Activated CD4-positive, alpha-beta T cell treated with anti-CD3 and anti-CD28 coated beads for 24 hours (primary cell): ENCODE data around the gene TUBGCP3.
"Not testable (repeated sequence)": the region's sequence is repeated elsewhere in the genome, so short reads cannot be mapped to it uniquely, and the experiment has no call there.

Source experiments
- DNase-seq, 2 donors: peaks; one replicate each; pipeline ENCODE4 v3.0.0-alpha.2; 2020; ENCODE audit warnings: low read depth in 2 of 2

TUBGCP3 gene

DNA sequence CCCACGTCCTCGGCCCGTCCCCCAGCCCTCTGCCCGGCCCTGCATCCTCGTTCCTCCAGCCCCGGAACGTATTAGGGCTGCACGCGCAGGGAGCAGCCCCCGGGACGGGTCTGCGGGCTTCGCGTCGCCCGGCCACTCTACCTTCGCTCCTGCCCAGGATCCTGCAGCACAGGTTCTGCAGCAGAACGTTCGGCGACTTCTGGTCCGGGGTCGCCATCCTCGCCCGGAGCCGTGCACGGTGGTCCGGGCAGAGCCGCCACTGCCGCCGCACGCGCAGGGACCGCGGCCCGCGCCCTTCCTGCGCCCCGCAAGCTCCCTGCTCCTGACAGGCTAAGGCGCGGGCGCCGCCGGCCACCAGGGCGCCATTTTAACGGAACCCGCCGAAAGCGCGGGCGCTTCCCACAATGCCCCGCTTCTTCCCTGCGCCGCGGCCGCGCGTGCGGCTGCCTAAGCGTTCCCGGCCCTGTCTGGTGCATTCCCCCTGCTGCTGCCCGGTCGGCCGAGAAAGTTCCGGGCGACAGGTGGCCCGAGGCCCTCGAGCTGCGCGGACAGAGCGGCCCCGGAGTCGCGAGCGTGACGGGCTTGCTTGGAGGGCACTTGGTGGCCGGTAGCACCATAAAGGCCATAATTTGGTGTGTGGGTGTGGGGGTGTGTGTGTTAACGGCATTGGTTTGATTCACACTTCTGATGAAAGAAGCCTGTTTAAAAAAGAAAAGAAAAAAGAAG lies at the start of gene TUBGCP3:
TUBGCP3 (minus strand) TSS at position 390 of the 726 bp plus-strand sequence; CDS start at position 217, 173 bp downstream.
- peak; percentile 70 to 71 for DNase-seq

DNA sequence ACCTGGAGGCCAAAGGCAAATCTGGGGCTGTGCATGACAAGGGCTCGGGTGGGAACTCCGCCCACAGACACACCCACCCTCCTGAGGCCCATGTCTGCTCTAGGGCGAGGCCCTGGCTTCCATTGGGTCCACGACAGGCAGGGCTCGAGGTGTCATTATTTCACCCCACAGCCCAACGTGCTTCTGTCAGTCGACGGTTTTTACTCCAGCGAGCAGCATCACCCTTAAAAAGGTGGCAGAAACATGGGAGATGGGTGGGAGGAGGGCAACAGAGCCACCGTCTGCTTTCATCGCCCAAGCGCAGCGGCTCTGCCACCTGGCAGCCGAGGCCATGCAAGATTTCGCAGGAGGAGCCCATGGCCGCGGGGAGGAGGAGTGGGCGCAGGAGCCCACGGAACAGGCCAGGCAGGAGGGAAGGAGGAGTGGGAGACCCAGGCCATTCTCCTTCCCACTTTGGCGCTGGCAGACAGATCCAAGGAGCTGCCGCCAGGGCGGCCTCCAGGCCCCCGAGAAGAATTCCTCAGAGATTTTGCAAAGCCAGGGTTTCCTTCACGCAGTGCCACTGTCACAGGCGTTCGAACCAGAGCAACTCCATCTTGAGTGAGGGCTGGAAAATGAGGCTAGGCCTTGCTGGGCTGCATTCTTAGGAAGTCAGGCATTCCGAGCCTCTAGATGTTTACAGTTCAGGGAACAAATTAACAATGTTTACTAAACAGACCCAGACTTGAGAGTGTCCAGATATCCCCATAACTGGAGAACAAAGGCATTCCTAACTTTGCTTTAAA lies 49.3 kb upstream of the TUBGCP3 start:
- no peak for DNase-seq

DNA sequence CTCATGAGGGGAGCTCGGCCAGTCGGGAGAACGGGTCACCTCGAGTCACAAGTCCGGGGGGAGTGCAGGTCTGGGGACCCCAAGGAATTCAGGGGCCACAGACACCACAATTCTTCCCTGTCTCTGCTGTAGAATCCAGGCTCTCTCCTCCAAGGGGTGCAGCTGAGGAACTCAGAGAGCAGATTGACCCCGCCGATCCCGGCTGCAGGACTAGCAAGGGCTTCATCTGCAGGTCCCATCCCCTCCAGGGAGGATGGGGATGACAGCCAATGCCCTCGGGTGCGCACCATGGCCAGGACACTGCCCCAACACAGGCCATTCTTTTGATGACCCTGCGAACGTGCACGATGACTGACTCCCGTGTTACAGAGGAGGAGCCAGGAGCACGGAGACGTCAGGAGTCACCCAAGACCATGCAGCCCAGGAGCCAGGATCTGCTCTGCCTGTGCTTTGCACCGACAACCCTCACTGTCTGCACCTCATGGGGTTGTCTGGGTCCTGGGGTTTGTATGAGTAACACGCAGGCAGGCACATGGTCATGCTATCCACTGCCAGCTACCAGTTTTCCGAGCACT lies 48.5 kb upstream of the TUBGCP3 start:
- DNase-seq = no peak

DNA sequence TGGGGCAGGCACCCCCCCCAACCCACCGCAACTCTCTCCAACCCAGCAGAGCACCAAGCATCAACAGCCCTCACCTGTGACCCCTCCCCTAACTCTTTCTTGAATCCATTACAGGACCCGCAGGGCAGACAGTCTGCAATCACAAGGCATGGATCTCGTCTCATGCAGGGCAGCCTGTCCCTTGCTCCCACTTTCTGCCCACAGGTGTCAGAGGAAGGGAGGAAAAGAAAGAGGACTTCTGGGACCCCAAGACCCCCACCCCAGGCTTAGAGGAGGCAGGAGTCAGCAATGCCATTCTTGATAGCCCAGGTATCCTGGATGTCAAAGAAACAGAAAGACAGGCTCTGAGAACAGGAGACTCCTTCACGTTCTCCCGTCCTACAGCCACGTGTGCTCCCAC lies 47.4 kb upstream of the TUBGCP3 start:
- DNase-seq = no peak

- no peak for DNase-seq
Measured at GRCh38 chr13:112634102-112634501, 46.1 kb upstream of the TUBGCP3 start.

DNA sequence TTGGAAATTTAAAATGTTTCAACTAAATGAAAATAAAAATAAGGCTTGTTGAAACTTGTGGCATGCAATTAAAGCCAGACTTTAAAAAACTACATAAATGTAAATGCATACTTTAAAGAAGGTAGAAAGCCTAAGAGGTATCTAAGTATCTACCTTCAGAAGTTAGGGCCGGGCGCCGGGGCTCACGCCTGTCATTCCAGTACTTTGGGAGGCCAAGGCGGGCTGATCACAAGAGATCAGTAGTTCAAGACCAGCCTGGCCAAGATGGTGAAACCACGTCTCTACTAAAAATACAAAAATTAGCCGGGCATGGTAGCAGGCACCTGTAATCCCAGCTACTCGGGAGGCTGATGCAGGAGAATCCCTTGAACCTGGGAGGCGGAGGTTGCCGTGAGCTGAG lies 42.3 kb upstream of the TUBGCP3 start:
- DNase-seq = not testable (repeated sequence)

- DNase-seq = no peak
Measured at GRCh38 chr13:112629161-112629560, 41.2 kb upstream of the TUBGCP3 start.

- DNase-seq = not testable (repeated sequence)
Measured at GRCh38 chr13:112627613-112628012, 39.7 kb upstream of the TUBGCP3 start.

- no peak for DNase-seq
Measured at GRCh38 chr13:112627161-112627560, 39.2 kb upstream of the TUBGCP3 start.

- no peak for DNase-seq
Measured at GRCh38 chr13:112626761-112627160, 38.8 kb upstream of the TUBGCP3 start.

- DNase-seq = no peak
Measured at GRCh38 chr13:112626124-112626523, 38.2 kb upstream of the TUBGCP3 start.

DNA sequence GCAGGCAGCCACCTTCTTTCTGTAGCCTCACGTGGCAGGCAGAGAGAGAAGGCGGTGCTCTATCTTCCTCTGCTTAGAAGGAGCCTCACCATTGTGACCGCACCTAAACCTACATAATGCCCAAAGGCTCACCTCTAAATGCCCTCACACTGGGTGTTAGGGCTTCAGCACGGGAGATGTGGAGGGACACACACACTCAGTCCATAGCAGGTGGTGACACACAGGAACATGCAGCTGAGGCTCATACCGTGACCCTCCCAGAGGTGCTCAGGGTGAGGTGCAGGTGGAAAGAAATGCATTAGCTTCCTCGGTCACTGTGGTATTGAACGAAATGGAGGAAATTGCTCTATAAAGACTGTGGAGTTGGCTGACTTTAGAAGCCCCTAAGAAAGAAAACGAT lies 37.7 kb upstream of the TUBGCP3 start:
- no peak for DNase-seq

- no peak for DNase-seq
Measured at GRCh38 chr13:112624602-112625430, 36.9 kb upstream of the TUBGCP3 start.

- no peak for DNase-seq
Measured at GRCh38 chr13:112624040-112624439, 36.1 kb upstream of the TUBGCP3 start.

DNA sequence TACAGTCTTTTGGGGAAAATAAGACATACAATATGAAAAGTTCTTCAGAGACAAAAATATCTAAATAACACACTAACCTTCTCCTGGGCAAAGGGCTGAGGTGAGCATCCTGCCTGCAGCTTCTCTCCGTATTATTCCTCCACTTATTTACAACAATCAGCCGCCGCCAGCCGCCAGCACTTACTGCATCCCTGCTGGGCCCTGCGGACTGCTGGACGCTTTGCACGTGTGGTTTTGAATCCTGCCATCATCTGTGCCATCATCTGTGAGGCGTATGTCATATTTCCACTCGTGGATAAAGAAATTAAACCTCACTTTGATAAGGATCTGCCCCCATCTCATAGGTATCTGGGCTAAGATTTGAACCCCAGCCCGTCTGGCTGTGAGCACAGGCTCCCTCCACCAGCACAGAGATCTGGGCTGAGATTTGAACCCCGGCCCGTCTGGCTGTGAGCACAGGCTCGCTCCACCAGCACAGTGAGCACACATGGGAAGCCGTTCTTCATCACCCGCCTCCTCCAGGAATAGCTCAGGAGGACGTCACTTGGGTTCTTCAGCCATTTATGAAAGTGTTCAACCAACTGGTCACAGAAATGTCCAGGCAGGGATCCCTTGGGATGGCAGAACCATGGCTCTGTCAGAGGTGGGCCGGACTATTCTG lies 35.2 kb upstream of the TUBGCP3 start:
- no peak for DNase-seq

DNA sequence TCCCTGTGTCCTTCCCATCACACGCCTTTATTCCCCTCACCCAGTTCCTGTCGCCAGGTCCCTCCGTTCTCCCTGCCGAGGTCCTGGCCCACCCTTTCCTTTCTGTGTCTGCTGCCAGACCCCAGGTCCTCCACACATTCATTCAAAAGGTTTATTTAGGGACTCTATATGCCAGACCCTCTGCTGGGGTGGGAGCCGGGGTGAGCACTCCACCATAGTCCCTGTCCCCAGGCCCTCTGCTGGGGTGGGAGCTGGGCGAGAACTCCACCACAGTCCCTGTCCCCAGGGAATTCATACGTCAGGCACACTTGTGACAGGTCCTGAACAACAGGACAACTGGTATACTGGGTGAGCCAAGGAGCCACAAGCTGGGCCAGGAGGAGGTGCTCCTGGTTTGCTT lies 34.4 kb upstream of the TUBGCP3 start:
- DNase-seq = no peak

DNA sequence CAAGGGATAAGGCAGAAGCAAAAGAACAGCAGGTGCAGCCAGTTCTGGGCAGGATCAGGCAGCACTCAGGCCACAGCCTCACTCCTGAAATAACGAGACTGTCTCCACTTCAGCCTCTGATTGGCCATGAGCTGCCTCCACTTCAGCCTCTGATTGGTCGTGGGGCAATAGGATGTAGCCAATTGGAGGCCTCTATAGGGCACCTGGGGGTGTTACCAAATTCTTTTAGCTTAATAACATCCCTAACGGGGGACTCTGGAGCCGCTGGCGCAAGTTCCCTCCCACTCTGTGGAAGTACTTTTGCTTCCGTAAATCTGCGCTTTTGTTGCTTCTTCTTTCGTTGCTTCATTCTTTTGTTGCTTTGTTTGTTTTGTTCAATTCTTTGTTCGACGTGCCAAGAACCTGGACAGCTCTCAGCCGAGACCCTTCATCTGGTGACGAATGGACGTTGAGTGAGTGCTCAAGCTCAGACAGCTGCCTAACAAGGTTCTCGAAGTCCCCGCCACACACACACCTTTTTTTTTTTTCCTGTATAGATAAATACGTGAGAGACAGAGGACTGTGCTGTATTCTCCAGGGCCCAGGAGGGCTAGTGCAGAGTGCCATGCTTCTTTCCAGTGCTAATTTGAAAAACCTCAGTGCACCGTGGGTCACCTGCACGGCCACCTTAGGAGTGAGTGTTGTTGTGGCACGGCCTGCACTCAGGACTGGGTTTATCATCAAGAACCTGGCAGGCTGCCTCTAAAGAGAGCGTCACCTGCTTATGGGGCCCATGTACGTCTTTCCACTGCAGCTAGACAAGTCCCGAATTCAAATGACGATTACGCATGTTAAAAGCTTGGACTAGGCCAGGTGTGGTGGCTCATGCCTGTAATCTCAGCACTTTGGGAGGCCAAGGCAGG lies 32.0 kb upstream of the TUBGCP3 start:
- no peak for DNase-seq

GRCh38 chr13:112618501-112618900 lies 30.5 kb upstream of the TUBGCP3 start:
- no peak for DNase-seq

DNA sequence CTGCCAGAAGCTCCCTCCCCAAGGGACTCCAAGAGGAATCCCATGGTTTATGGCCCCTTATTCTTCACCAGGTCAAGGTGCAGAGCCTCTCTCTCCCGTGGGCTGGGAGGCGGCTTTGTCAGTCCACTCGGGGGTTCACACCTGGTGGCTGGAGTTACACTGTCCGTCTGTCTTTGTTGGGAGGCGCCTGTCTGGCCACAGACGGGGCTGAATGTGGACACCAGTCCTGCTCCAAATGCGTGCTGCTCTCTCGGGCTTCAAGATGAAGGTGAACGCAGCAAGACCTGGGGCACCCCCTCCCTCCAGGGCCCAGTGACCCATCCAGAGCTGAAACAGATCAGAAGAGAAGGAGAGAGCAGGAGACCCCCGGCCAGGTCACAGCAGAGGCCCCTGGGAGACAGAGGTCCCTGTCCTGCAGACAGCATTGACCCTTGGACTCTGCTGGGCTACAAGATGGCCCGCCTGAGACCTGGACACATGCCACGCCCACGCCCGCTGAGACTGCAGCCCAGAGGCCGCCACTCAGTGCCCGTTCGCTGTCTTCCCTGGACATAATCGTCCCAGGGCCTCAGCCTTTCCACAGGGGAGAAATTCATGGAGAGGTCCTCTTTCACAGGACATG lies 29.9 kb upstream of the TUBGCP3 start:
- DNase-seq = no peak
